H1 (cell line): ENCODE results near the gene AIRE. TPM values are rescaled to one million over a fixed set of nuclear protein-coding genes. Genes with fewer than 3 reads are reported as not detected.
A peak's percentile ranks its signal among the peaks of the same experiment; 100 is the strongest.

Experiments used
- CTCF ChIA-PET: fragments of 300-600 bp; sonication (Branson Sonifier 250); formaldehyde crosslinking; loops from one replicate; lab custom pipeline; 2021; ENCODE audit not compliant: partially characterized antibody; lab: Charles Lee
- POLR2A ChIA-PET: fragments of 300-600 bp; sonication (Branson Sonifier 250); formaldehyde crosslinking; loops from one replicate; lab custom pipeline; 2021; ENCODE audit warnings: inconsistent platforms; ENCODE audit not compliant: partially characterized antibody; lab: Charles Lee
- DNase-seq, 2 experiments: peaks; one replicate each; pipeline versions ENCODE4 v3.0.0 to v3.0.0-alpha.2; 2010 to 2022; ENCODE audit warnings: low spot score in 2 of 2, low read depth in 1 of 2, mixed read lengths in 1 of 2
- FAIRE-seq: peaks from 2 replicates; lab custom pipeline; 2011; peaks lifted over from hg19 to GRCh38; lab: Jason Lieb, UNC
- H2AFZ ChIP-seq: 2 replicates; pipeline ENCODE4 v1.8.1; 2012; ENCODE audit warnings: low read length, inconsistent platforms
- H2AK5ac ChIP-seq: 2 replicates; pipeline ENCODE4 v1.6.1; 2013; ENCODE audit warnings: low read depth, low read length
- H2BK120ac ChIP-seq: replicated peaks from 2 replicates; pipeline ENCODE3; 2013; ENCODE audit warnings: low read depth, low read length, inconsistent platforms
- H2BK12ac ChIP-seq: 2 replicates; pipeline ENCODE4 v1.6.1; 2013; ENCODE audit warnings: low read depth, low read length
- H2BK15ac ChIP-seq: 2 replicates; pipeline ENCODE4 v1.6.1; 2013; ENCODE audit warnings: low read length
- H2BK20ac ChIP-seq: 2 replicates; pipeline ENCODE4 v1.6.1; 2013; ENCODE audit warnings: low read length
- H2BK5ac ChIP-seq: 2 replicates; pipeline ENCODE4 v1.6.1; 2013; ENCODE audit warnings: low read depth, low read length
- H3K14ac ChIP-seq: 2 replicates; pipeline ENCODE4 v1.6.1; 2013; ENCODE audit warnings: inconsistent platforms; ENCODE audit not compliant: insufficient read length
- H3K18ac ChIP-seq: 2 replicates; pipeline ENCODE4 v1.6.1; 2013; ENCODE audit warnings: low read length; ENCODE audit errors: extremely low read depth
- H3K23ac ChIP-seq: 2 replicates; pipeline ENCODE4 v1.6.1; 2013; ENCODE audit warnings: inconsistent platforms; ENCODE audit not compliant: insufficient read length
- H3K23me2 ChIP-seq: 2 replicates; pipeline ENCODE4 v1.6.1; 2013; ENCODE audit warnings: low read depth, low read length
- H3K27ac ChIP-seq: 2 replicates; pipeline ENCODE4 v1.6.1; 2011; ENCODE audit warnings: low read depth, low read length, inconsistent platforms
- H3K27me3 ChIP-seq, 4 experiments: replicated peaks in 1 of 4; 1 replicate in 1 of 4; 2 replicates in 3 of 4; pipeline versions ENCODE4 v1.6.1 to v1.8.1; 2011 to 2013; ENCODE audit warnings: low read length in 3 of 4, mild to moderate bottlenecking in 3 of 4, inconsistent platforms in 2 of 4, mixed read lengths in 2 of 4, moderate library complexity in 1 of 4; ENCODE audit not compliant: control insufficient read depth in 3 of 4, insufficient read depth in 3 of 4; ENCODE audit errors: extremely low read depth in 1 of 4
- H3K36me3 ChIP-seq, 4 experiments: 2 replicates each; pipeline versions ENCODE4 v1.6.1 to v1.8.1; 2011 to 2013; ENCODE audit warnings: mild to moderate bottlenecking in 4 of 4, low read length in 3 of 4, moderate library complexity in 2 of 4, control low read depth in 1 of 4, inconsistent platforms in 1 of 4; ENCODE audit not compliant: insufficient read depth in 4 of 4, control insufficient read depth in 2 of 4
- H3K4ac ChIP-seq: replicated peaks from 2 replicates; pipeline ENCODE3; 2013; ENCODE audit warnings: low read length, low read depth, mixed read lengths, inconsistent platforms; ENCODE audit not compliant: insufficient read length
- H3K4me1 ChIP-seq, 4 experiments: replicated peaks in 1 of 4; 1 replicate in 1 of 4; 2 replicates in 3 of 4; pipeline versions ENCODE4 v1.6.1 to v1.8.1; 2011 to 2013; ENCODE audit warnings: low read length in 3 of 4, inconsistent platforms in 2 of 4, mixed read lengths in 1 of 4; ENCODE audit not compliant: insufficient read depth in 4 of 4, control insufficient read depth in 3 of 4
- H3K4me2 ChIP-seq, 2 experiments: 2 replicates each; pipeline versions ENCODE4 v1.6.1 to v1.8.1; 2011 to 2013; ENCODE audit warnings: low read depth in 2 of 2, low read length in 2 of 2, control low read depth in 1 of 2, inconsistent platforms in 1 of 2, mild to moderate bottlenecking in 1 of 2; ENCODE audit not compliant: insufficient read depth in 1 of 2
- H3K4me3 ChIP-seq, 4 experiments: fragments of 200-600, 300-600 bp in 1 of 4; sonication (generic), shearing (Covaris generic), sonication (Bioruptor Twin) in 1 of 4; 2 replicates each; pipeline versions ENCODE4 v1.5.1 to v1.8.1; 2011 to 2016; ENCODE audit warnings: low read length in 4 of 4, low read depth in 3 of 4, control low read depth in 2 of 4, inconsistent platforms in 2 of 4, mild to moderate bottlenecking in 2 of 4, mixed read lengths in 1 of 4, moderate library complexity in 1 of 4; ENCODE audit not compliant: insufficient read depth in 2 of 4; ENCODE audit errors: extremely low read depth in 1 of 4
- H3K56ac ChIP-seq: replicated peaks from 2 replicates; pipeline ENCODE3; 2013; ENCODE audit warnings: low read depth, mild to moderate bottlenecking, mixed read lengths, low read length, inconsistent platforms; ENCODE audit not compliant: insufficient read length
- H3K79me1 ChIP-seq: 2 replicates; pipeline ENCODE4 v1.6.1; 2013; ENCODE audit warnings: low read depth, low read length, control low read depth
- H3K79me2 ChIP-seq, 2 experiments: 2 replicates each; pipeline versions ENCODE4 v1.6.1 to v1.8.1; 2012 to 2013; ENCODE audit warnings: low read length in 2 of 2, mild to moderate bottlenecking in 2 of 2, inconsistent platforms in 1 of 2; ENCODE audit not compliant: insufficient read depth in 2 of 2, control insufficient read depth in 1 of 2
- H3K9ac ChIP-seq, 4 experiments: replicated peaks in 1 of 4; 1 replicate in 1 of 4; 2 replicates in 3 of 4; pipeline versions ENCODE4 v1.6.1 to v1.8.1; 2011 to 2013; ENCODE audit warnings: low read depth in 3 of 4, low read length in 3 of 4, control low read depth in 2 of 4, mild to moderate bottlenecking in 2 of 4, moderate library complexity in 2 of 4, inconsistent platforms in 1 of 4; ENCODE audit errors: extremely low read depth in 1 of 4
- H3K9me3 ChIP-seq, 2 experiments: 2 replicates each; pipeline versions ENCODE4 v1.6.1 to v1.8.1; 2012 to 2013; ENCODE audit warnings: mild to moderate bottlenecking in 2 of 2, moderate library complexity in 2 of 2, control low read depth in 1 of 2, inconsistent platforms in 1 of 2, low read depth in 1 of 2, low read length in 1 of 2, mixed read lengths in 1 of 2; ENCODE audit not compliant: insufficient read depth in 2 of 2
- H4K20me1 ChIP-seq, 2 experiments: replicated peaks in 1 of 2; 2 replicates each; pipeline versions ENCODE3 to v1.8.1; 2011 to 2013; ENCODE audit warnings: inconsistent platforms in 2 of 2, low read length in 2 of 2, mild to moderate bottlenecking in 1 of 2; ENCODE audit not compliant: insufficient read depth in 2 of 2, control insufficient read depth in 1 of 2
- H4K5ac ChIP-seq: 2 replicates; pipeline ENCODE4 v1.6.1; 2013; ENCODE audit warnings: low read length, low read depth, mixed read lengths, inconsistent platforms; ENCODE audit not compliant: insufficient read length
- H4K8ac ChIP-seq: 2 replicates; pipeline ENCODE4 v1.8.0; 2013; ENCODE audit warnings: mild to moderate bottlenecking, moderate library complexity, low read length, inconsistent platforms; ENCODE audit not compliant: insufficient read depth; ENCODE audit errors: extremely low read depth
- H4K91ac ChIP-seq: replicated peaks from 2 replicates; pipeline ENCODE3; 2013; ENCODE audit warnings: low read length, mixed read lengths, inconsistent platforms; ENCODE audit not compliant: insufficient read length
- BACH1 ChIP-seq: IDR thresholded peaks from 2 replicates; pipeline ENCODE4 v1.6.1; 2012; ENCODE audit warnings: low read length, improper control_type of control experiment
- CHD2 ChIP-seq: IDR thresholded peaks from 2 replicates; pipeline ENCODE4 v1.6.1; 2012; ENCODE audit warnings: low read length, improper control_type of control experiment
- EZH2 ChIP-seq: fragments of 200-600 bp; sonication (generic); IDR thresholded peaks from 2 replicates; pipeline ENCODE4 v1.7.1; 2012; ENCODE audit warnings: low read depth, mild to moderate bottlenecking, moderate library complexity, low read length, inconsistent platforms; ENCODE audit not compliant: severe bottlenecking
- KDM4A ChIP-seq: IDR thresholded peaks from one replicate; pipeline ENCODE4 v1.7.1; 2012; ENCODE audit warnings: low read depth, mild to moderate bottlenecking, moderate library complexity, low read length, inconsistent platforms; ENCODE audit not compliant: severe bottlenecking
- WGBS, 2 experiments: shearing (Covaris generic) in 1 of 2; methylation state at CpG; one replicate each; pipeline versions ENCODE4 v1.1.6 to v1.1.7; 2013 to 2015; ENCODE audit warnings: low lambda C conversion rate in 2 of 2, mixed read lengths in 2 of 2, inconsistent platforms in 1 of 2, low coverage in 1 of 2, missing lambda C conversion rate in 1 of 2; ENCODE audit not compliant: insufficient replicate concordance in 2 of 2, insufficient coverage in 1 of 2, insufficient read length in 1 of 2; ENCODE audit errors: extremely low coverage in 1 of 2, missing lambda C conversion rate in 1 of 2; 5-methylcytosine and 5-hydroxymethylcytosine counted together
- polyA plus RNA-seq, 7 experiments: library from polyadenylated mRNA; depleted of rRNA in 3 of 7; stranded (reverse) in 5 of 7; unstranded in 2 of 7; fragments of >200 nt in 5 of 7; fragments of 200-250 nt in 2 of 7; gene quantifications; 1 replicate in 5 of 7; 2 replicates in 1 of 7; 4 replicates in 1 of 7; pipeline versions ENCODE4 v1.2.1 to v1.2.3, GENCODE V29; 2011 to 2013; ENCODE audit warnings: missing spikeins in 2 of 7, mixed read lengths in 2 of 7
- total RNA-seq: library from RNA; stranded (reverse); fragmentation: NEBNext Ultra II Directional; extraction: Animal tissue kit (Norgen Biotek cat#: 25700); gene quantifications from 2 replicates; pipeline ENCODE4 v1.2.1, GENCODE V29; 2021
- TF ChIP-seq, protein P1 (sequence below): IDR thresholded peaks from 2 replicates; pipeline ENCODE4 v1.6.1; 2011; ENCODE audit warnings: low read depth, mild to moderate bottlenecking, low read length; ENCODE audit not compliant: insufficient read depth

AIRE gene
- total and polyA plus RNA-seq, 2 of the 8 experiments (the other 6 are each of a cell fraction or from before 2014, with no cell fraction given) = 0.09 TPM; not detected in 1

GRCh38 chr21:44263221-44263760, 22.4 kb upstream of the AIRE start:
- no peak overlapping the region for H3K56ac ChIP-seq
- H4K8ac ChIP-seq = no peak overlapping the region; the same call in 1 of the 2 replicates
- H3K23ac ChIP-seq = no peak overlapping the region
- H3K27me3 ChIP-seq = no peaks in the 10 kb centered on the region
- H3K9me3 ChIP-seq = no peaks in the 10 kb centered on the region
- no peak overlapping the region for H3K14ac ChIP-seq
- H2AFZ ChIP-seq = no peak overlapping the region
- TF ChIP-seq, protein P1, sequence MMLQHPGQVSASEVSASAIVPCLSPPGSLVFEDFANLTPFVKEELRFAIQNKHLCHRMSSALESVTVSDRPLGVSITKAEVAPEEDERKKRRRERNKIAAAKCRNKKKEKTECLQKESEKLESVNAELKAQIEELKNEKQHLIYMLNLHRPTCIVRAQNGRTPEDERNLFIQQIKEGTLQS = no peak
- TF ChIP-seq BACH1 (no peak), KDM4A (no peak), CHD2 (no peak), EZH2 (no peak)
- peak overlapping the region; percentile 55 for H4K91ac ChIP-seq
- H3K18ac ChIP-seq = peak overlapping the region; percentile 48; the same call in 1 of the 2 replicates
- H2BK15ac ChIP-seq = no peak overlapping the region
- H2BK5ac ChIP-seq = peak overlapping the region; percentile 71; the same call in 1 of the 2 replicates
- H3K4me1 ChIP-seq = peaks cover 0 to 7% (median 4%) of the 10 kb centered on the region in 4 experiments; a peak in 6 of 7 replicates
- H3K4me2 ChIP-seq = peak overlapping the region in 1 of 2 experiments; percentile 1; a peak in 1 of 4 replicates
- H3K36me3 ChIP-seq = no peaks in the 10 kb centered on the region
- H3K4ac ChIP-seq = peak overlapping the region; percentile 69
- DNase-seq (no peak), FAIRE-seq (no peak)
- H3K79me2 ChIP-seq = no peaks in the 10 kb centered on the region
- no peak overlapping the region for H3K27ac ChIP-seq
- CTCF ChIA-PET = no interaction called here
- H3K79me1 ChIP-seq = no peaks in the 10 kb centered on the region
- POLR2A ChIA-PET = no interaction called here
- H2AK5ac ChIP-seq = no peak overlapping the region
- H2BK120ac ChIP-seq = no peak overlapping the region
- H4K20me1 ChIP-seq = no peaks in the 10 kb centered on the region
- no peak overlapping the region for H2BK20ac ChIP-seq
- WGBS, 2 experiments = 45% methylated on average over 10 of the region's 18 CpGs; no CpG with 5 or more reads in 1 of the 2 experiments
- peak overlapping the region; percentile 17; the same call in 1 of the 2 replicates for H2BK12ac ChIP-seq
- H3K4me3 ChIP-seq = no peak overlapping the region
- H3K23me2 ChIP-seq = no peaks in the 10 kb centered on the region
- H3K9ac ChIP-seq = no peak overlapping the region
- no peak overlapping the region for H4K5ac ChIP-seq
